AG08396 (cell line): Measurements from ENCODE around the gene CLEC4G.

Experiments used
- DNase-seq: peaks from one replicate; pipeline ENCODE4 v3.0.0; 2012; ENCODE audit warnings: low spot score, mixed read lengths

CLEC4G gene

GRCh38 chr19:7697721-7698287 lies 34.1 kb downstream of the CLEC4G start:
- no peak for DNase-seq

- no peak for DNase-seq
Measured at GRCh38 chr19:7694499-7694898, 37.4 kb downstream of the CLEC4G start.

GRCh38 chr19:7692417-7693088 lies 39.4 kb downstream of the CLEC4G start:
- DNase-seq: no peak

- DNase-seq: no peak
Measured at GRCh38 chr19:7691497-7691896, 40.4 kb downstream of the CLEC4G start.

- DNase-seq: no peak
Measured at GRCh38 chr19:7690779-7691258, 41.1 kb downstream of the CLEC4G start.

- no peak for DNase-seq
Measured at GRCh38 chr19:7689165-7689564, 42.7 kb downstream of the CLEC4G start.

GRCh38 chr19:7687177-7687576 lies 44.7 kb downstream of the CLEC4G start:
- DNase-seq: no peak

- no peak for DNase-seq
Measured at GRCh38 chr19:7685546-7686445, 46.1 kb downstream of the CLEC4G start.

GRCh38 chr19:7682175-7682855 lies 49.6 kb downstream of the CLEC4G start:
- no peak for DNase-seq

GRCh38 chr19:7681340-7682174 lies 50.4 kb downstream of the CLEC4G start:
- DNase-seq: peak; percentile 90

- DNase-seq: peak; percentile 98
Measured at GRCh38 chr19:7680606-7681339, 51.1 kb downstream of the CLEC4G start, which contains the start of gene TRAPPC5. TSS of gene TRAPPC5 (plus strand) at chr19:7680833. CDS start at chr19:7682254, 1,421 bp downstream.

GRCh38 chr19:7679771-7680605 lies 51.9 kb downstream of the CLEC4G start:
- no peak for DNase-seq

GRCh38 chr19:7678971-7679751 lies 52.7 kb downstream of the CLEC4G start:
- DNase-seq: no peak
